GM19035 (cell line): ENCODE data around the gene MUC2.

Experiments used
- ATAC-seq: cut with Tn5 transposase; IDR thresholded peaks from one replicate; pipeline ENCODE4 v1.9.1; 2021; ENCODE audit not compliant: unreplicated experiment

Gene MUC2

DNA sequence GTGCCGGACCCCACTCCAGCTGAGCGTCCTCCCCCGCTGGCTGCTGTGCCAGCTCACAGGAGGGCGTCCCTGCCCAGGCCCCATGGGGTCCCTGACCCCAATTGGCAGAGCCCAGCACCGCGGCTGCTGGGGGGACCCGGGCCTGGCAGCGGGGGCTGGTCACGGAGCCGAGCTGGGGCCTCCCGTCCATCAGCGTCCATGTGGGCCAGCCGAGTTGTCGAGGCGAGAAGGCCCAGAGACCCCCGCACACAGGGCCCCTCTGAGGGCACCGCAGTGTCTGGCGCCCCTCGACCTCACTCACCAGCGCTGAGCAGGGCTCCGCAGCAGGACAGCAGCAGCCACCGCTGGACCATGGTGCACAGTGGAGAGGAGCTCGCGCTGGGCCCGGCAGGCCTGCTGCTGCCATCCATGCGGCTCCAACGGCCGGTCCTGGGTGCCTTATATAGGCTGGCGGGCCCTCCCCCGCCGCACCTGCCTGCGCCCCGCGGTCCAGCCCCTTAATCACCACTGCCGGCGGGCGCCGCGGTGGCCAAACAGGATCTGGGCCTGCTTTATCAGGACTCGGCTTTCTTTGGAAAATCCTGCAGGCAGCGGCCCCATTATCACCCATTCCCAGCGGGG, 38.3 kb upstream of the MUC2 start, which contains the start of gene MUC6:
TSS of gene MUC6 (minus strand) at position 416 of the 621 bp plus-strand sequence. CDS start at position 353, 63 bp downstream.
- no peak for ATAC-seq

DNA sequence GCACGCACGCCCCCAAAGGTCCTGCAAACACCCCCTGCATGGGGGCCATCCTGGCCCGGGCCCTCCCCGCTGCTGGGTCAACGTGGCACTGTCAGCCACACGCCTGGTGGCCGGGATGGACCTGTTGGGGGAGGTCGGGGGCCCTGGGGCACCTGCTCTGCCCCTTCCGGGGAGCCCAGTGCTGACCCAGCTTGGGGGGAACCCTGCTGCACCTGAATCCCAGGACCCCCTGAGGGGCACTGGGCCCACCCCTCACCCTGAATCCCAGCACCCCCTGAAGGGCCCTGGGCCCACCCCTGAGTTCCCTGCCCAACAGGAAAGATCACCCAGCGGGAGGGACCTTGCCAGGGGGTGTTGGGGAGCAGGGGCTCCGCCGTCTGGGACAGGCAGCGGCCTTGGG, 37.7 kb upstream of the MUC2 start:
- ATAC-seq = no peak

DNA sequence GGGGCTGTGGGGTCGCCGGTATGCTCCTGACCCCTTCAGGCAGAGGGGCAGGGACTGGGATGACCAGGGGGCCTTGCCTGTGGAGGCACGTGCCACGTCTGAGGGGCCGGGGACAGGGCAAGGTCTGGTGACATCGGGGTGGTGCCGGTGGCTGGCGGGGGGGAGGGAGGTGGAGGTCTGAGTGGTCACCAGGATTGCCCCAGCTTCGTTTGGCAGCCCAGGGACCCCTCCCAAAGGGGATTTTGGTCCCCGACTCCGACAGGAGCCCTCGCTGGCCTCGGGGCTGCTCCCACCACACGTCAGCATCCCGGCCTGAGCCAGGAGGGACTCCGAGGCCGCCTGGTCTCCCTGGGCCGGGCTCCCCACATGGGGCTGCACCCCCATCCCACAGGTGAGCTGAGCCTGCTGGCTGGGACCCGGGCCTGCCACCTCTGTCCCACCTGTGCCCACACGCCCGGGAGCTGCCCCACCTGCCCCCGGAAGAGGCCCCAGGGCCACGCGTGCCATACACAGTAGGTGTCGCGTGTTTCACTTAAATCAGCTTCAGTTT, 37.1 kb upstream of the MUC2 start:
- ATAC-seq = no peak

GRCh38 chr11:1038361-1038760, 36.3 kb upstream of the MUC2 start:
- ATAC-seq = no peak

- ATAC-seq = no peak
These were observed 35.8 kb upstream of the MUC2 start for GRCh38 chr11:1038921-1039320.

DNA sequence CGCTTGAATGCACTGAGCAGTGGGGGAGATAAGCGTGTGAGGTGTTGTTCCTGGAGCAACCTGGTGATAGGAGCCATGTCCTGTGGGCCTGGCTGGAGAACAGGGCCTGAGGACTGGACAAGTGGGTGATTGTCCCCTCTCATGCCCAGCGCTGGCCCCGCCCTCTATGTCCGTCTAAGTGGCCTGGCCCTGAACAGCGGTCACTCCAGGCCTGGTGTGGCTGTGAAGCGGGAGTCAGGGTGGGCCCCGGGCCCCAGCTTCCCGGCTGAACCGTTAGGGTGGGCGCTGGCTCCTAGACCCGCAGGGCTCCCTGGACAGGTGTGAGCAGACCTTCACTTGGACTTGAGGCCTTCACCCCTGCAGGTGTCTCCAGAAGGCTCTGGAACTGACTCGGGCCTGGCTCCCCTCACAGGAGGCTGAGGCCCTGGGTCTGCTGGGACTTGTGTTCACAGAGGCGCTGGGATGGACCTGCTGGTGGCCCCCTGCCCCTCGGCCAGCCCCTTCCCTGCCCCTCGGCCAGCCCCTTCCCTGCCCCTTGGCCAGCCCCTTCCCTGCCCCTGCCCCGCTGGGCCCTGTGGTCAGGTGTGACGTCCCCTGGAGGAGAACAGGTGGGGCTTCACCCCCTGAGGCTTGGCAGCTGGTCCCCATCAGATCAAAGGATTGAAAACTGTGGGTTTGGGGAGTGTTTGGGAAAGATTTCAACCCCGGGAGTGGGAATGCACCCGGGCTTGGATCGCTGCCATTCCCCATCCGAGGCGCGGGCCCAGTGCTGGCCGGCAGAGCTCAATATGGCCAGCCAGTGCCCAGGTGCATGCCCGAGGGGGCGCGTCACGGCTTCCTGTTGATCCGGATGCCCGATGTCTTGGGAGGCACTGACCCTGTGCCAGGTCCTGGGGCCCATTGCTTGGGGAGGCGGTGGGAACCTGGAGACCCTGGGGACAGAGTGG, 34.9 kb upstream of the MUC2 start:
- no peak for ATAC-seq

DNA sequence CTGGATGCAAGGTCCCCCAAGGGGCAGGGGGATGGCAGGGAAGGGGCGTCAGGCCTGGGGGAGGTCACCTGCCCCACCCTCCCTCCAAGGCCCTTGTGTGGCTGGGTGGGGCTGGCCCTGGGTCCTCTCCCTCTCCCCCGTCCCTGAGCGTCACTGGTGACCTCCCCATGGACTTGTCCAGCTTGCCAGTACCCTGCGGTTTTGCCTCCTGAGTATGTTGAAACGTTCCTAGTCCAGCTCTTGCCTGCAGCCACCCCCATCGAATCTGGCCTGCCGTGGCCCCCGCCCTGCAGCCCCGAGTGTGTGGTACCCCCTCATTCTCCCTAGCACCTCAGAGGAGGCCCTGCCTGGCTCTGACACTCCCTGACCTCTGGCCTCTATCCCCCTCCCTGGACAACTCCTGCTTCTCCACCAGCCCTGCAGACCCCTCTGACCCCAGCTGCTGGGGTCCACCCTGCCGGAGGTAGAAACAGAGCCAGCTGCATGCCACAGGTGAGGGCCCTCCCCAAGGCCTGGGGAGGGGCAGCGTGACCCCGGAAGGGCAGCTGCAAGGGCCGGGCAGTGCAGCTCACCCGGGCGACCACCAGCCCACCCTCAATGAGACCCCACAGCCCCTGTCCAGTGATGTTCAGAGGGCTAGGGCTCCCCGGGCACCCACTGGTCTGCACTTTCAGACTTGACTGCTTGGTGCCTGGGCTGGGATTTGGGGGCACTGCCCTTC, 34.1 kb upstream of the MUC2 start:
- ATAC-seq = no peak

DNA sequence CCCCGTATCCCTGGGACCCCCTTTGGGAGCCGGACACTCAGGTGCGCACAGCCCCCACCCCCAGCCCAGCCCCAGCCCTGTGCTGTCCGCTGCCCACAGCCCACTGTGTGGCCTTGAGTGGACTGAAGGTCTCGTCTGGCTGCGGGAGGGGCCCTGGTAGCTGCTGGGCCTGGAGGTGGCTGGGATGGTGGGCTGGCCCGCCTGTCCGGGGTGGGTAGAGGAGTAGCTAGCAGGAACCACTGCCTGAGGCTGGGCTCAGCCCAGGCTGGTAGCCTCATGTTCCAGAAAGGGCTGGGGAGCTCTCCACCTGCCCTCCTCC, 33.6 kb upstream of the MUC2 start:
- ATAC-seq = no peak

GRCh38 chr11:1041471-1041870, 33.2 kb upstream of the MUC2 start:
- ATAC-seq = no peak

GRCh38 chr11:1041936-1042608, 32.6 kb upstream of the MUC2 start:
- no peak for ATAC-seq

DNA sequence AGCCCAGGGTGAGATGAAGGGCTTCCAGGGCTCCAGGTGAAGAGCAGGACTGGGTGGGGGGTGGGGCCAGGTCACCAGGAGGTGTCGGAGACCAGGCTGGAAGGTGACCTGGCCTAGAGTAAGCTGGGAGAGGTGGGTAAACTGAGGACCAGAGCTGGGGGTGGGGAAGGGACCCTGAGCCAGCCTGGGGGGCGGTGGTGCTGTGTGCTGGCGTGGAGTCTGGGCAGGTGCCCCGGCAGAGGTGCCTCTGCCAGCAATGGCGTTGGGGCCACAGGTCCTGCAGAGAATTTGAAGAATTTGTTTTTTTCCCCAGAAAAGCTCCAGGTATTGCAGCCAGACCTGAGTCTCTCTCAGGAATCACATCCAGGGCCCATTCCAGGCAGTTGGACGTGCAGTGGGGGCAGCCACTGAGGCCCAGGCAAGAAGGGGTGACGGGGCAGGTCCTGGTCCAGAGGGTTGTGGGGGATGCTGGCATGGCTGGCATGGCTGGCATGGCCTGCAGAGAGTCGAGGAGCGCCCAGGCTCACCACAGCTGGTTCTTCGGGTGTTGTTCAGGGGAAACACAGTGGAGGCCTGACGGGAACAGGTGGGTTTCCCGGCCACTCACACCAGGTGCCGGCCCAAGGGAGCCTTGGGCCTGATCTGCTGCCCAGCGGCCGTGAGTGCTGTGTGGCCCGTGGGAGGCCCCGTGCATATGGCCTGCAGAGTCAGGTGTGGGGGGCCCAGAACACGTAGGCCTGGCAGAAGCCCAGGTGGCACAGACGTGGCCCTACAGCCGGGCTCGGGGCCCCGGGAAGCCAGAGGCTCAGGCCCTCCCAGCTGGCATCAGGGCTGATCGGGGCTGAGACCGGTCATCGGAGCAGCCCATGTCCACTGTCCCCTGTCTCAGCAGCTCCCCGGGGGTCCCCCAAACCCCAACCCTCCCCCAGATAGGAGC, 31.8 kb upstream of the MUC2 start:
- no peak for ATAC-seq

GRCh38 chr11:1043563-1044096, 31.0 kb upstream of the MUC2 start:
- no peak for ATAC-seq

DNA sequence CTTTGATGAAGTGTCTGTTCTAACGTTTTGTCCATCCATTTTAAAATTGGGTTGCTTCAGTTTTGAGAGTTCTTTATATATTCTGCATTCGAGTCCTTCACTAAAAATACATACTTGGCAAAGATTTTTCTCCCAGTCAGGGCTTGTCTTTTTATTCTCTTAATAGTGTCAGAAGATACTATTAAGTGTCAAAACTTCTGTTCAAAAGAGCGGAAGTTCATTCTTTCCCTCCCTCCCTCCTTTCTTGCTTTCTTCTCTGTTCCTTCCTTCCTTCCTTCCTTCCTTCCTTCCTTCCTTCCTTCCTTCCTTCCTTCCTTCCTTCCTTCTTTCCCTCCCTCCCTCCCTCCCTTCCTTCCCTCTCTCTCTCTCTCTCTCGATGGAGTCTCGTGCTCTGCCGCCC, 30.5 kb upstream of the MUC2 start:
- no peak for ATAC-seq

GRCh38 chr11:1047595-1048156, 27.0 kb upstream of the MUC2 start:
- ATAC-seq = no peak

DNA sequence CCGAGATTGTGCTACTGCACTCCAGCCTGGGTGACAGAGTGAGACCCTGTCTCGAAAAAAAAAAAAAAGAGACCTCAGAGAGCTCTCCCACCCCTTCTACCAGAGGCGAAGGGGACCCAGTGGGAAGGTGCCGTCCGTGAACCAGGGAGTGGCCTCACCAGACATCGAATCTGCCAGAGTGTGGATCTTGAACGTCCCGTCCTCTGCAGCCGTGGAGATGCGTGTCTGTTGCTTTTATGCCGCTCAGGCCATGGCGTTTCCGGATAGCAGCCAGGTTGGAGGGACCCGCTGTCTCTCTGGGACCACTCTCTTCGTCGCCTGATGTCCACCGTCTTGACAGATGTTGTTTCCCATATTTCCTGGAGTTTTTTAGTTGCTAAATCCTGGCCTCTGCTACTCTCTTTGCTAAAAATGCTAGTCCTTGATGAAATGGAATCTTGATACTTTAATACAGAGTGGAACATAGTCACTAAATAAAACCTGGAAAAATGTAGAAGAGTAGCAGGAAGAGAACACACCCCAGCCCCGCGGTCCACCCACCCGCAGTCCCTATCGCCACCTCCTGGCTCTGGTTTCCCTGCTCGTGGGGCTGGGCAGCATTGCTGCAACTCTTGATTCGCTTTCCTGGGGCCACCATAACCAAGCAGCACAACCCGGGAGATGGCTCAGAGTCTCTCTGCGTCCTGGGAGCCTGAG, 26.2 kb upstream of the MUC2 start:
- ATAC-seq = no peak

GRCh38 chr11:1049071-1049405, 25.6 kb upstream of the MUC2 start:
- no peak for ATAC-seq

- ATAC-seq = no peak
These were observed 25.2 kb upstream of the MUC2 start for GRCh38 chr11:1049431-1049891.

DNA sequence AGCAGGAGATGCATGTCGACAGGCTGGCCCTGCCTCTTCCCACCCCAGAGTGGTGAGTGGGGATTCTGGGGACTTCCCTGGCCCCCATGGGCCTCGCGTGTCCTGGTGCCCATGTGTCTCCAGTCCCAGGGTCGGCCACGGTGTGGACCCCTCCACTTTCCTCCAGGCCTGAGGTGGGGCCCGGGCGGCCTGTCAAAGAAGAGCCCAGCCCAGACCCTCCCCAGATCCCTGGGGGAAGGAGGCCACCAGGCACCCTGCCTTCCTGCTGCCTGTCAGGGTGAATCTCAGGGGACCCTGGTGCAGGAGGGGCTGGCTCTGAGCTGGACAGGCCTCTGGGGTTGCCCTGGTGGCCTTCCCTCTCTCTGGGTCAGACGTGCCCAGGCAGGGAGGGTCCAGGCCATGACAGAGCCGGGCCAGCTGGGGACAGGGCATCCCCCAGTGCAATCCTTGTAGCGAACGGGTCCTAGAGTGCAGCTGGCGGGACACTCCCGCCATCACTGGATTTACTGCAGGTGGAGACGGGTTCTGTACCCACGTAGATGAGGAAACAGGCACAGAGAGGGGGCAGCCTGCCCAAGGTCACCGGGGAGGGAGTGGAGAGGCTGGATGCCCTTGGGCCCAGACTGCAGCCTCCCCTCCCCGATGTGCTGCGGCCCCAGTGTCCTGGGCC, 24.6 kb upstream of the MUC2 start:
- no peak for ATAC-seq
